Psoas muscle (tissue), 8 donors: ENCODE data around the gene CAB39L. TPM values are rescaled to one million over a fixed set of nuclear protein-coding genes. Genes with fewer than 3 reads are reported as not detected.
A peak's percentile ranks its signal among the peaks of the same experiment; 100 is the strongest.

Source experiments
- ATAC-seq, 4 donors: fragments of 200-7000 bp; cut with Tn5 transposase; one replicate each; pipeline ENCODE4 v1.9.1; 2020; ENCODE audit warnings: moderate library complexity in 3 of 4, mild to moderate bottlenecking in 2 of 4
- DNase-seq, 2 donors: peaks; one replicate each; pipeline ENCODE4 v3.0.0-alpha.2; 2020
- H3K27ac ChIP-seq: fragments of 200-600 bp; one replicate; pipeline ENCODE4 v1.8.0; 2022
- H3K27me3 ChIP-seq, 3 donors: fragments of 200-600 bp in 1 of 3; one replicate each; pipeline versions ENCODE4 v1.6.1 to v1.8.0; 2013 to 2022; ENCODE audit warnings: low read length in 2 of 3, mild to moderate bottlenecking in 2 of 3, moderate library complexity in 1 of 3; ENCODE audit not compliant: insufficient read depth in 3 of 3
- H3K36me3 ChIP-seq, 2 donors: fragments of 200-600 bp in 1 of 2; one replicate each; pipeline versions ENCODE4 v1.6.1 to v1.8.0; 2013 to 2022; ENCODE audit warnings: low read depth in 1 of 2, mild to moderate bottlenecking in 1 of 2, moderate library complexity in 1 of 2; ENCODE audit not compliant: insufficient read depth in 1 of 2
- H3K4me1 ChIP-seq: fragments of 200-600 bp; one replicate; pipeline ENCODE4 v1.8.0; 2022
- H3K4me3 ChIP-seq: fragments of 200-600 bp; one replicate; pipeline ENCODE4 v1.8.0; 2022; ENCODE audit warnings: mild to moderate bottlenecking
- H3K9me3 ChIP-seq: fragments of 200-600 bp; one replicate; pipeline ENCODE4 v1.8.0; 2022
- CTCF ChIP-seq: fragments of 200-600 bp; IDR thresholded peaks from one replicate; pipeline ENCODE4 v1.8.0; 2022; ENCODE audit warnings: antibody characterized with exemption
- WGBS, 3 donors: extraction: QIAGEN DNeasy Blood & Tissue Kit; methylation state at CpG; one replicate each; pipeline versions ENCODE4 v1.1.6 to v1.1.7; 2013; 5-methylcytosine and 5-hydroxymethylcytosine counted together
- intact Hi-C, 2 donors: fragments of 100-400 bp; cut with DNase I; formaldehyde crosslinking; loops; one replicate each; pipeline versions ENCODE4 v1.11.0 to v1.14.2; 2022
- polyA plus RNA-seq, 3 donors: library from polyadenylated mRNA; stranded (reverse); fragments of 200-250 nt; gene quantifications; one replicate each; pipeline ENCODE4 v1.2.3, GENCODE V29; 2013
- total RNA-seq, 4 donors: library from RNA; stranded (reverse); fragmentation: NEBNext Ultra II Directional in 2 of 4; extraction: Animal tissue kit (Norgen Biotek cat#: 25700) in 2 of 4; gene quantifications; one replicate each; pipeline versions ENCODE4 v1.2.1 to v1.2.4, GENCODE V29; 2021 to 2023
- donor health status: healthy with polysubstance abuse.
- donor health status: DM: no; HTN: no; CAD: no; lungs with moderate emphysema.
- donor health status: Bipolar disorder and iron deficiency.
- donor health status: healthy.
- donor health status: DM: yes; HTN: yes; CAD: no.
- donor health status: DM: no; HTN: no; CAD: no.
- donor health status: DM: no; HTN: no; CAD: no.
- donor health status: DM: yes; HTN: yes; CAD: no.

CAB39L gene
- total and polyA plus RNA-seq, 7 donors, result 1.5 to 13.3 (median 3.0) TPM

- TF ChIP-seq CTCF, result no peak
- intact Hi-C loops, result no loop called here
- H3K4me1 ChIP-seq, result peaks cover 10% of the 10 kb centered on the region
- peak; percentile 82 to 94 (median 87) for ATAC-seq
- no peaks in the 10 kb centered on the region for H3K27me3 ChIP-seq
- H3K4me3 ChIP-seq, result no peak overlapping the region
- peak overlapping the region; percentile 54 for H3K27ac ChIP-seq
- peaks cover 4% of the 10 kb centered on the region for H3K9me3 ChIP-seq
- H3K36me3 ChIP-seq, result no peaks in the 10 kb centered on the region
- no peak for DNase-seq
These were observed 87.6 kb downstream of the CAB39L start for GRCh38 chr13:49356223-49356622.

GRCh38 chr13:49354719-49355118, 89.1 kb downstream of the CAB39L start:
- ATAC-seq (no peak), DNase-seq (no peak)
- Histone ChIP-seq H3K9me3 (peaks cover 4% of the 10 kb centered on the region), H3K27me3 (no peaks in the 10 kb centered on the region), H3K27ac (no peak overlapping the region), H3K36me3 (no peaks in the 10 kb centered on the region), H3K4me1 (peaks cover 10% of the 10 kb centered on the region), H3K4me3 (no peak overlapping the region)
- no peak for TF ChIP-seq CTCF
- intact Hi-C loops, result no loop called here
- WGBS, 3 donors, result 73 to 81% (median 73%) methylated on average over 1 of the region's 1 CpG

GRCh38 chr13:49353908-49354307, 90.0 kb downstream of the CAB39L start:
- WGBS, 3 donors, result 78 to 82% (median 80%) methylated on average over 3 of the region's 3 CpGs
- H3K27ac ChIP-seq, result no peak overlapping the region
- DNase-seq, result no peak
- H3K36me3 ChIP-seq, result no peaks in the 10 kb centered on the region
- no peak for ATAC-seq
- intact Hi-C loops, result no loop called here
- TF ChIP-seq CTCF, result no peak
- H3K27me3 ChIP-seq, result no peaks in the 10 kb centered on the region
- H3K9me3 ChIP-seq, result peaks cover 4% of the 10 kb centered on the region
- peaks cover 10% of the 10 kb centered on the region for H3K4me1 ChIP-seq
- no peak overlapping the region for H3K4me3 ChIP-seq

GRCh38 chr13:49351871-49352270, 92.0 kb downstream of the CAB39L start:
- 37 to 61% (median 43%) methylated on average over 2 of the region's 2 CpGs for WGBS, 3 donors
- no peaks in the 10 kb centered on the region for H3K27me3 ChIP-seq
- H3K27ac ChIP-seq, result no peak overlapping the region
- TF ChIP-seq CTCF, result no peak
- no peaks in the 10 kb centered on the region for H3K36me3 ChIP-seq
- H3K4me1 ChIP-seq, result peaks cover 10% of the 10 kb centered on the region
- DNase-seq (no peak), ATAC-seq (no peak)
- no peak overlapping the region for H3K4me3 ChIP-seq
- peaks cover 4% of the 10 kb centered on the region for H3K9me3 ChIP-seq
- intact Hi-C loops, result no loop called here

GRCh38 chr13:49348751-49349150, 95.1 kb downstream of the CAB39L start:
- DNase-seq (no peak), ATAC-seq (no peak)
- 60 to 66% (median 64%) methylated on average over 7 of the region's 7 CpGs for WGBS, 3 donors
- no peaks in the 10 kb centered on the region for H3K4me1 ChIP-seq
- H3K4me3 ChIP-seq, result no peak overlapping the region
- no peaks in the 10 kb centered on the region for H3K36me3 ChIP-seq
- intact Hi-C loops, result no loop called here
- no peak overlapping the region for H3K27ac ChIP-seq
- no peaks in the 10 kb centered on the region for H3K27me3 ChIP-seq
- TF ChIP-seq CTCF, result no peak
- H3K9me3 ChIP-seq, result no peaks in the 10 kb centered on the region
